SK-N-MC (cell line): ENCODE results near the gene SH2D5.

Experiments used
- DNase-seq: peaks from one replicate; pipeline ENCODE4 v3.0.0-alpha.2; 2011; ENCODE audit warnings: low read depth, low spot score
- H3K27ac ChIP-seq: fragments of 200-600 bp; sonication (generic); 2 replicates; pipeline ENCODE4 v1.5.1; 2016; ENCODE audit warnings: mixed run types
- H3K36me3 ChIP-seq: fragments of 200-600 bp; sonication (generic); 2 replicates; pipeline ENCODE4 v1.6.1; 2017; ENCODE audit warnings: antibody characterized with exemption, low read length, mixed read lengths; ENCODE audit not compliant: insufficient read depth
- H3K4me3 ChIP-seq: fragments of 200-600 bp; sonication (generic); 2 replicates; pipeline ENCODE4 v1.5.1; 2016
- H3K9ac ChIP-seq: fragments of 200-600 bp; sonication (generic); 2 replicates; pipeline ENCODE4 v1.8.0; 2017; ENCODE audit warnings: mixed run types, mixed read lengths; ENCODE audit not compliant: insufficient read length
- H3K9me3 ChIP-seq: fragments of 200-600 bp; sonication (generic); 2 replicates; pipeline ENCODE4 v1.6.1; 2017; ENCODE audit warnings: low read depth, mild to moderate bottlenecking, antibody characterized with exemption, low read length, moderate library complexity, mixed read lengths
- EZH2 ChIP-seq: fragments of 200-600 bp; sonication (generic); IDR thresholded peaks from one replicate; pipeline ENCODE4 v1.6.1; 2017; ENCODE audit warnings: antibody characterized with exemption
- FOXP2 ChIP-seq: optimal IDR thresholded peaks from 2 replicates; pipeline ENCODE3; 2011; ENCODE audit warnings: mild to moderate bottlenecking, moderate library complexity; ENCODE audit not compliant: insufficient read depth; ENCODE audit errors: extremely low read length, control extremely low read depth
- POLR2AphosphoS5 ChIP-seq: IDR thresholded peaks from 2 replicates; pipeline ENCODE4 v1.6.1; 2012; ENCODE audit warnings: mild to moderate bottlenecking, low read depth, low read length, borderline replicate concordance

Gene SH2D5

GRCh38 chr1:20732588-20733359 lies at the start of gene SH2D5:
Gene SH2D5 (minus strand): TSS chr1:20732703. CDS start chr1:20728044, 4,659 bp downstream.
- Histone ChIP-seq H3K9me3 (no peaks in the 10 kb centered on the region), H3K27ac (no peak within 1 kb of the TSS), H3K36me3 (peaks cover 7% of the 10 kb centered on the region), H3K9ac (no peak within 1 kb of the TSS), H3K4me3 (peak within 1 kb of the TSS; percentile 76)
- TF ChIP-seq EZH2 = no peak
- TF ChIP-seq POLR2AphosphoS5 = no peak
- TF ChIP-seq FOXP2 = no peak
- no peak for DNase-seq

GRCh38 chr1:20775700-20776099 lies 43.2 kb upstream of the SH2D5 start:
- no peak overlapping the region for H3K4me3 ChIP-seq
- no peak for TF ChIP-seq POLR2AphosphoS5
- no peak for TF ChIP-seq EZH2
- TF ChIP-seq FOXP2 = no peak
- H3K9ac ChIP-seq = no peak overlapping the region
- no peak overlapping the region for H3K27ac ChIP-seq
- H3K9me3 ChIP-seq = no peaks in the 10 kb centered on the region
- no peak for DNase-seq
- peaks cover 90% of the 10 kb centered on the region for H3K36me3 ChIP-seq

GRCh38 chr1:20771780-20772179 lies 39.3 kb upstream of the SH2D5 start:
- Histone ChIP-seq H3K4me3 (no peak overlapping the region), H3K36me3 (peaks cover 96% of the 10 kb centered on the region), H3K27ac (no peak overlapping the region), H3K9me3 (no peaks in the 10 kb centered on the region), H3K9ac (no peak overlapping the region)
- TF ChIP-seq POLR2AphosphoS5 = no peak
- no peak for TF ChIP-seq FOXP2
- no peak for DNase-seq

- H3K9me3 ChIP-seq = no peaks in the 10 kb centered on the region
- H3K4me3 ChIP-seq = no peak overlapping the region
- peaks cover 96% of the 10 kb centered on the region for H3K36me3 ChIP-seq
- H3K27ac ChIP-seq = 0 out of 2 replicates have a peak overlapping the region, but pooled peaks have one; percentile 19
- DNase-seq = no peak
- no peak overlapping the region for H3K9ac ChIP-seq
- TF ChIP-seq FOXP2 (no peak), POLR2AphosphoS5 (no peak), EZH2 (no peak)
Observed at GRCh38 chr1:20770314-20771087, 38.0 kb upstream of the SH2D5 start.

GRCh38 chr1:20767271-20767670 lies 34.8 kb upstream of the SH2D5 start:
- no peaks in the 10 kb centered on the region for H3K9me3 ChIP-seq
- no peak overlapping the region for H3K4me3 ChIP-seq
- no peak for TF ChIP-seq FOXP2
- TF ChIP-seq POLR2AphosphoS5 = no peak
- TF ChIP-seq EZH2 = no peak
- H3K36me3 ChIP-seq = peaks cover 97% of the 10 kb centered on the region
- no peak overlapping the region for H3K9ac ChIP-seq
- no peak for DNase-seq
- H3K27ac ChIP-seq = no peak overlapping the region

- Histone ChIP-seq H3K36me3 (peaks cover 92% of the 10 kb centered on the region), H3K4me3 (no peak overlapping the region), H3K27ac (no peak overlapping the region), H3K9me3 (no peaks in the 10 kb centered on the region), H3K9ac (no peak overlapping the region)
- no peak for DNase-seq
- TF ChIP-seq EZH2 (no peak), FOXP2 (no peak), POLR2AphosphoS5 (no peak)
Observed at GRCh38 chr1:20763417-20763816, 30.9 kb upstream of the SH2D5 start.

- H3K36me3 ChIP-seq = peaks cover 91% of the 10 kb centered on the region
- H3K9me3 ChIP-seq = no peaks in the 10 kb centered on the region
- H3K9ac ChIP-seq = no peak overlapping the region
- DNase-seq = no peak
- no peak overlapping the region for H3K4me3 ChIP-seq
- H3K27ac ChIP-seq = no peak overlapping the region
- TF ChIP-seq FOXP2 = no peak
- no peak for TF ChIP-seq EZH2
- no peak for TF ChIP-seq POLR2AphosphoS5
Observed at GRCh38 chr1:20760322-20760721, 27.8 kb upstream of the SH2D5 start.

GRCh38 chr1:20753589-20753988 lies 21.1 kb upstream of the SH2D5 start:
- no peak for TF ChIP-seq FOXP2
- no peak for TF ChIP-seq EZH2
- TF ChIP-seq POLR2AphosphoS5 = no peak
- H3K27ac ChIP-seq = no peak overlapping the region
- no peaks in the 10 kb centered on the region for H3K9me3 ChIP-seq
- peaks cover 77% of the 10 kb centered on the region for H3K36me3 ChIP-seq
- H3K4me3 ChIP-seq = no peak overlapping the region
- H3K9ac ChIP-seq = no peak overlapping the region
- DNase-seq = no peak
